H54 (cell line): ENCODE results near the gene CCNL1.

ENCODE experiments used
- DNase-seq: peaks from one replicate; pipeline ENCODE4 v3.0.0; 2011; ENCODE audit warnings: low spot score, mixed read lengths; ENCODE audit not compliant: insufficient read length
- FAIRE-seq: peaks from 3 replicates; lab custom pipeline; 2011; peaks lifted over from hg19 to GRCh38; lab: Jason Lieb, UNC
- POLR2A ChIP-seq: IDR thresholded peaks from 2 replicates; pipeline ENCODE4 v1.6.1; 2011; ENCODE audit warnings: low read depth, mild to moderate bottlenecking, low read length

The CCNL1 gene

DNA sequence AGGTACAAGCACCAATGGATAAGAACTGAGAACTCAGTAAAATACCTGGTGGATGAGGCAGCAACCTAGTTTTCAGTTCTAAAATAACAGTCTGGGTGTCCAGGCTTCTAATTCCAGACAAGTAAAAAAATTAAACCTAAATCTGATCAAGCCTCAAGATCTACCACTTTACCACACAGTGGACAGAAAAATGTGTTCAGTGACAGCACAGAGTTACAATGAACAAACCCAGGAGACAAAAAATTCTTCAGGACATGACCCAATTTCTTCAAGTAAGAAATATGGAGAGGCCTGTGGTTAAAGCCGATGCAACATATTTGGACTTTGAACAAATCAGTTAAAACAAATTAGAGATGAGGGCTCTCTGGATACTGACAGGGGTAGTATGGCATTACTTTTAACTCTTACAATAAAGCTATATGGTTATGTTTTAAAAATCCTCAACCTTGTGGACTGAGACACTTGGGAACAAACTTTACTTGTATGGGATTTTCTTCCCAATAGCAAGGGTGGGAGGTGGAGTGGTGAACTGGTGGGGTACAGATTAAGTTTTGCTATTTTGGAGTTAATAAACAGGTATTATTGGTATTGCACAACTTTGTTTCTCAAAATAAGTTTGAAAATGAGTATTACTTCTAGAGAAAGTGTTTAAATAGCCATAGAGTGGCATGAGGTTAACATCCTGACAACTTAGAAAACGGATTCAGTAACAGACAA is 14.2 kb downstream of the CCNL1 start:
- no peak for TF ChIP-seq POLR2A
- DNase-seq (no peak), FAIRE-seq (no peak)

- no peak for TF ChIP-seq POLR2A
- FAIRE-seq, result no peak
- no peak for DNase-seq
Observed at GRCh38 chr3:157142315-157142714, 17.6 kb downstream of the CCNL1 start.

DNA sequence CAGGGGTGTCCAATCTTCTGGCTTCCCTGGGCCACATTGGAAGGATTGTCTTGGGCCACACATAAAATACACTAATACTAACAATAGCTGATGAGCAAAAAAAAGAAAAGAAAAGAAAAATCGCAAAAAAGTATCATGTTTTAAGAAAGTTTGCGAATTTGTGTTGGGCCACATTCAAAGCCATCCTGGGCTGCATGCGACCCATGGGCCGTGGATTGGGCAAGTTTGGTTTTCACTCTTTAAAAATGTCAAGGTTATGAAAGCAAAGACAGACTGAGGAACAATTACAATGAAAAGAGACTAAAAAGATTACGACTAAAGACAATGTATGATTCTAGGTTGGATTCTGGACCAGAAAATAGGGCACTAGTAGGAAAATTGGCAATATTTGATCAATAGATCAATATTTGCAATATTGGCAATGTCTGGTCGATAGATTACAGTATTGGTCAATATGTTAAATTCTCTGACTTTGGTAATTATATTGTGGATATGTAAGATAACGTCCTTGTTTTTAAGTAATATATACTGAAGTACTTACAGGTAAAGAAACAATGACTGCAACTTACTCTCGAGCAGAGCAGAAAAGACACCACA is 19.9 kb downstream of the CCNL1 start:
- DNase-seq (no peak), FAIRE-seq (no peak)
- TF ChIP-seq POLR2A, result no peak

GRCh38 chr3:157136647-157137387 is 23.1 kb downstream of the CCNL1 start:
- FAIRE-seq (peak; percentile 72), DNase-seq (no peak)
- TF ChIP-seq POLR2A, result no peak

GRCh38 chr3:157135671-157136396 is 24.1 kb downstream of the CCNL1 start:
- FAIRE-seq (no peak), DNase-seq (no peak)
- no peak for TF ChIP-seq POLR2A

DNA sequence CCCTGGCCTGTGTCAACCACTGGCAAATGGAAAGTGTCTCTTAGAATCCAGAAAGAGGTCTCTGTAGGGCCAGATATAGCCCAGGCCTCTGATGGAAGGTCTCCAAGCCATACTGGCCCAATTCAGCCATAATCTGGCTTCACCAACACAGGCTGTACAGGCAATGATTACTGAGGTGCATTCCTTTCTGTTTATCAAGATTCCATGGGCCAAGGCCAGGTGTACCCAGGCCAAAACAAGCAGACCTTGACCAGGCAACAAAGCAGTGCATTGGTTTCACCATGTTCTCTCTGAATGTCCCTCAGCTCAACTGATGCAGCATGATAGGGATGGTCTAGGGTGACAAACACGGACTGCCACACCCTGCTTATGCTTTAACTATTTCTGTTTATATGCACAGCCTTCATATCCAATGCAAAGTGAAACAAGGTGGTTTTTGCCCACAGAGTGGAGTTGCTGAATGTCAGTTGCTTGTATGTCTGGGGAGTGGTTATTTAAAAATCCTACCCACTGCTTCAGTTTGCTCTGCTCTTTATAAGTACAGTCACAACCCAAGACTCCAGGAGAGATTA is 25.2 kb downstream of the CCNL1 start:
- no peak for DNase-seq
- TF ChIP-seq POLR2A, result no peak
- FAIRE-seq, result no peak

GRCh38 chr3:157133434-157134320 is 26.3 kb downstream of the CCNL1 start:
- FAIRE-seq, result no peak

DNA sequence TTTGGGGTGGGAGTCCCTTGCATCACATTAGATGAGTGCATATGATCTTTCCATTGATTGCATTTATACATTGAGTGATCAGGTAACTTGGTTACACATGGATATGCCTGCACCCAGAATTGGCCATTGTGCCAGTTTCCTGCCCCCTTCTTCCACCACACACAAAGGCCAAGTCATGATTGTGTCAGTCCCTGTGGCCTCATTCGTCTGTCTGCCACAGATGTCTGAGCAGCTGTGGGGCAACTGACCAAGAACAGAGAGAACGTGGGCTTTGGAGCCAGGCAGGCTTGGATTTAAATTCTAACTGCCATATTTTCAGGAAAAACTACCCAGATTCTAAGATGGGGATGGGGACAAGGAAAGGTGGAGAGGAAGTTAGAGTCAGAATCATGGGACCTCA is 27.0 kb downstream of the CCNL1 start:
- DNase-seq (no peak), FAIRE-seq (no peak)
- TF ChIP-seq POLR2A, result no peak

More at GRCh38 chr3:157133434-157134320, 26.3 kb downstream of the CCNL1 start:
- no peak for DNase-seq
- TF ChIP-seq POLR2A, result no peak

- DNase-seq, result no peak
- no peak for TF ChIP-seq POLR2A
- no peak for FAIRE-seq
Observed at GRCh38 chr3:157132341-157132740, 27.6 kb downstream of the CCNL1 start.

DNA sequence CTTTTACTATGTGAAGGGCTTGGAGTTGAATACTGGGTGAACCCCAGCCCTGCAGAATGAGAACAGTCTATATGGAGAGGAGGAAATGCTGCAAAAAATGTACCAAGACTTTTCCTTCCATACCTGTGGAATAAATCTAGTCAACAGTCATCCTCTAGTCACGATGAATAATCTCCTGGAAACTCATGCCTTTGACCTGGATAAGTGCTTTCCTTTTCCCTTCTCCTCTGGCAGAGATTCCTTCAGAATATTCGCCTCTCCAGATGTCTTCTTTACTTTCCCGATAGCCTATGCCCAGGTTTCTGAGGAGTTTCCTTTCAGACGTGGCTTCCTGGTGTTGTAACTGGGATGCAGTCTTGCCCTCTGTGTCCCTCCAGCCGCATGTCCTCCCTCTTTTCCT is 28.1 kb downstream of the CCNL1 start:
- FAIRE-seq (no peak), DNase-seq (no peak)
- TF ChIP-seq POLR2A, result no peak

DNA sequence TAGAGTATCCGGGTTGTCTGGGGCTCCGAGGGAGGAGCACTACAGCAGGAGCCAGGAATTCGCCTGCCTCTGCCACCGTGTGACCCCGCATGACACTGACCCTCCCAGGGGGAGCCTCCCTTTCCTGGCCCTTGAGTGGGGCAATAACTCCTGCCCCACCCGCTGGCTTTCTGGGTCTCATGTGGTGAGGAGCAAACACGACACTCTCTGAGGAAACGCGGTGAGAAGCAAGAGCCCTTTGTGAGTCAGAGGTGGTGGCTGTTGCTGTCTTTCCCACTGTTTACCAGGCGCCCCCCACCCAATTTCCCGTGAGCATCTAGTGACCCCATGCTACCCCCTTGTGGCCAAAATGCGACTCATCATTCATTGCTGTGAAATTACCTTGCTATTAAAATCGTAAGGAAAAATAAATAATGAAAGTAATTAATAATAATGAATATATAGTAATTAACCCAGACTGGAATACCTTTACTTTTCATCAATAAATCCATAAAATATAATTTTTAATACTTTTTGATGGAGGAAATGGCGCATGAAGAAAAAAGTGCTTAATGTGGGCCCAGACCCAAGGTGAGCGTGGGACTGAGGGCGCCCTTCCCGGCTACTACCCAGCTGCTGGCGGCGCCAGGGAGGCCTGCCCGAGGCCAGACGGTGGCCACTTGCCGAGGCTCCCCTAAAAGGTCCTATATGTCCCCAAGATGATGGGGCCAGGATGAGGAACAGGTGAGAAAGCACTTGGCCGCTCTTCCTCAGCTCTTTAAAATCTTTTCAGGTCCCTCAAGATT is 29.3 kb downstream of the CCNL1 start:
- peak; percentile 27 for FAIRE-seq

More for the DNA sequence above, 29.3 kb downstream of the CCNL1 start:
- TF ChIP-seq POLR2A, result no peak
- peak; percentile 60 for DNase-seq
